Inferior parietal cortex (tissue), 1 donor: ENCODE measurements around the gene AMH.

ENCODE experiments used
- DNase-seq: peaks from one replicate; pipeline ENCODE4 v3.0.0-alpha.2; 2016; ENCODE audit errors: extremely low spot score

Gene AMH

DNA sequence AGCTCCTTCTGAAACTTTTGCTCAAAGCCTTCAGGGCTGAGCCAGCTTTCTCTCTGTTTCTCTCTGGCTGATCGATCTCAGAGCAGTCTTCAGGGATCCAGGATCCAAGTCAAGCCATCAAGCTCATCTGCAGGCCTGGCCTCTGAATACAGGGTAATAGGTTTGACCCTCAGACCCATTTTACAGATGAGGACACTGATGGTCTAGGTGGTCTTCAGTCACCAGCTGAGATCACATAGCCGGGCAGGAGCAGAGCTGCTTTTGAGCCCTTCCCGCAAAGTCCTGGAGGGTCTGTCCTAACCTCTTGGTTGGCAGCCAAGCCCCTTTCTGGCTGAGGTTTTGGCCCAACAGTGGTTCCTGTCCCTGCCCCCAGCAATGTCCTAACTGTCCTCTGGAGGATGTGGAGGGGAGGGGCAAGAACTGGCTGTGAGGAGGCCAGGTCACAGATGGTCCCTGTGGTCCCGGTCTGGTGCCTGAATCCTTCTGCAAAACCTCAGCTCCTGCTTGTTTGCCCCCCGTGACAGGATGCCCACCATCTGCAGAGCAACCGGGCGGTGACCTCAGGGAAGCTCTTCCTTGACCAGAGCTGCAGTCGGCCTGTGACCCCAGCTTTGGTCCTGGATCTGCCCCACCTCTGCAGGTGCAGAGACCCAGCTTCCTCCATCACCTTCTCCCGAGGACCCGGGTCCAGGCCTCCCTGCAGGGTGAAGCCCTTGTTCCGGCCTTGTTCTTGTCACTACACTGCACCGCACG lies 38.6 kb downstream of the AMH start:
- DNase-seq, result no peak

DNA sequence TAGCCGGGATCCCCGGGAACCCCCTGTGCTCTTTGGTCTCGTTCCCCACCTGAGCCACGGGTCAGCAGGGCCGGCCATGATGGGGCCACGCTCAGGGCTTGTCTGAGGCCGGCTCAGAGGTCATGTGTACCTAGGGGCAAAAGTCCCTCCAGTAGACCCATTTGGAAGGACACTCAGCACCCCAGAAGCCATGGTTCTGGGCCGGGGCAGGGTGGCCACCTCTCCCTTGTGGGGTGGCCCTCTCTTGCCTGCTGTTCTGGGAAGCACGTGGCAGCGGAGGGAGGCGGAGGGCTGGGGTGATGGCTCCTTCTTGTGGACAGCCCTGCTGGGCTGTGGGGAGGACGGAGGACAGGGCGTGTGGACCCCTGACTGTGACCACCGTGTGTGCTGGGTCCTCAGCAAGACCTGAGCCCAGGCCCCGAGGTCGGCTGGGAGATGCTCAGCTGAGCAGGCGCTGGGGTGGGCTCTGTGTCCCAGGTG lies 39.3 kb downstream of the AMH start:
- no peak for DNase-seq

DNA sequence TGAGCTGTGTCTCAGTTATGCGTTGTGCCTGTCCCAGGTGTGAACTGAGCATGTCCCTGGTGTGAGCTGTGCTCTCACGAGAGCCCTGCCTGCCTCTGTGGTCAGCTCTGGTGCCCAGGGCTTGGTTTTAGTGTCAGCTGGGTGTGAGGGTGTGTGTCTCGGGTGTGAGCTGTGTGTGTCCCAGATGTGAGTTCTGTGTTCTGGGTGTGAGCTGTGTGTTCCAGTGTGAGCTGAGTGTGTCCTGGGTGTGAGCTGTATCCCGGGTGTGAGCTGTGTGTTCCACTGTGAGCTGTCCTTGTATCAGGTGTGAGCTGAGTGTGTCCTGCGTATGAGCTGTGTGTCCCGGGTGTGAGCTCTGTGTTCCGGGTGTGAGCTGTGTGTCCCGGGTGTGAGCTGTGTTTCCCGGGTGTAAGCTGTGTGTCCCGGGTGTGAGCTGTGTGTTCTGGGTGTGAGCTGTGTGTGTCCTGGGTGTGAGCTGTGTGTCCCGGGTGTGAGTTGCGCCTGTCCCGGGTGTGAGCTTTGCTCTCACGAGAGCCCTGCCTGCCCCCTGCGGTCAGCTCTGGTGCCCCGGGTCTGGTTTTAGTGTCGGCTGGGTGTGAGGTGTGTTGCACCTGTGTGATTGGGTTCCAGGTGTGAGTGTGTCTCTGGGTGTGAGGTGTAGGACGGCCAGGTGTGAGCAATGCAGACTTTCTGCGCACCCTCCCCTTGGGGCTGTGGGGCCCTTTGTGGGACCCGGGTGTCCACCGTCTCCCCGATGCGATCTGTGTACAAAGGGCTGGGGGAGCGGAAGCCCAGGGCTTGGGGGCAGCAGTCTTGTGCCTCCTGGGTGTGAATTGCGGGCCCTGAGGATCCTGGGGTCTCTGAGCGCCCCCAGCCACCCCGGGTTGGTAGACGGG lies 39.9 kb downstream of the AMH start:
- no peak for DNase-seq

DNA sequence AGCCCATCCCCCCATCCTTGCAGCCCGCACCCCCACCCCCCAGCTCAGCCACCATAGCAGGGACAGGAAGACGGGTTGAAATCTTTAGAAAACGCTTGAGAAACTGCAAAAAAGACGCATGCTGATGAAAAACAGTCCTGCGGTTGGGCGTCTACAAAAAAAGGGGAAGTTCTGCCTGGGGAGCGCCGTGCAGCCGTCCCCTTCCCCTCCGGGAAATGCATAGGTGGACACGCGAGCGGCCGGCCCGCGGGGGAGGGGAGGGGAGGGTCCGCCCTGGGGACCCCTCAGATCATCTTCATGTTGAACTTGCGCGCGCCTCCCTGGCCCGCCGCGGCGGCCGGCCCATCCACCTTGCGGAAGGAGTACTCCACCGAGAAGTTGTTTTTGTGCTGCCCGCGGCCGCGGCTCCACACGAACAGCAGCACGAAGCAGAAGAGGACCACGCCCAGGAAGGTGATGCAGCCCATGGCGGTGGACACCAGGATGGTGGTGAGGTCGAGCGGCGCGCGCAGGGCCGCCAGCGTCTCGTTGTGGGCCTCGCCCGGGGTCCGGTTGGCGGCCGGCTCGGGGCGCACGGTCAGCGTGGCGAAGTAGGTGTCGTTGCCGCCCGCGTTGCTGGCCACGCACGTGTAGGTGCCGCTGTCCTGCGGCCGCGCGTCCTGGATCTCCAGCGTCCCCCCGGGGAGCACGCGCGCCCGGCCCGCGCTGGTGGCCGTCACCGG lies 40.8 kb downstream of the AMH start:
- DNase-seq, result no peak

DNA sequence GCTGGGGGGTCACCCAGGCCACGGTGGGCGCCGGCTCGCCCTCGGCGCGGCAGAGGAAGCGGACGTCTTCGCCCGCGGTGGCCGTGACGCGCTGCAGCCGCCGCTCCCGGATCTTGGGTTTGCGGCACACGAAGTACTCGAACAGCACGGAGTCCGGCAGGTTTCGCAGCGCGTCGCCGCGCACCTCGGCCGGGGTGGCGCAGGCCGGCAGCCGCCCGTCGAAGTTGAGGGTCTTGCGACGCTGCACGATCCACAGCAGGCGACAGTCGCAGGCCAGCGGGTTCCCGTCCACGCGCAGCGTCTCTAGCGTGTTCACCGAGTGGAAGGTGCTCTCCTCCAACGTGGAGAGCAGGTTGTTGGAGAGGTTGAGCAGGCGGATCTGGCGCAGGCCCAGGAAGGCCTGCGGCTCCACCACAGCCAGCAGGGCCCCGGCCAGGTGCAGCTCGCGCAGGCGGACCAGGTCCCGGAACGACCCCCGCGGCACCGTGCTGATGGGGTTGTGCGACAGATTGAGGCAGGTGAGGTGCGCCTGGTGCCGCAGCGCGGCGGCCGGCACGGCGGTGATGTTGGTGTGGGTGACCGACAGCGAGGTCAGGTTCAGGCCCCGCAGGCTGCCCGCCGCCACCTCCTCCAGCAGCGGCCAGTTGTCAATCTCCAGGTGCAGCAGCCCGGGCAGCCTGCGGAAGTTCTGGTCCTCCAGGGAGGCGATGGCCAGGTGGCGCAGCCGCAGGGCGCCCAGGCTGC lies 41.5 kb downstream of the AMH start:
- no peak for DNase-seq

DNA sequence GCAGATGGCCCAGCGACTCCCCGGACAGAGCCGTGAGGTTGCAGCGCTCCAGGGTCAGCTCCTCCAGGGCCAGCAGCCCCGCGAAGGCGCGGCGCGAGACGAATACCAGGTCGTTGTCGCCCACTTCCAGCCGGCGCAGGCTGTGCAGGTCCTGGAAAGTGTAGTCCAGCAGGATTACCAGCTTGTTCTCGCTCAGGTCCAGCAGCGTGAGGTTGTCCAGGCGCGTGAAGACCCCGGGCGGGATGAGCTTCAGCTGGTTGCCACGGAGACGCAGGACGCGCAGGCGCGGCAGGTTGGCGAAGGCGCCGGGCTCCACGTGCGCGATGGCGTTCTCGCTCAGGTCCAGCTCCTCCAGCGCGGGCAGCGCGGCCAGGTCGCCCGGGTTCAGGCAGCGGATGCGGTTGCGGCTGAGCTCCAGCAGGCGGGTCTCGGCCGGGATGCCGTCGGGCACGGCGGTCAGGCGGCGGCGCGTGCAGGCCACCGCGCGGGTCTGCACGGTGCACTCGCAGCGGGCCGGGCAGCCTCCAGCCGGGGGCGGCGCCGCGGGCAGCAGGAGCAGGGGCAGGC lies 42.1 kb downstream of the AMH start:
- DNase-seq, result no peak

DNA sequence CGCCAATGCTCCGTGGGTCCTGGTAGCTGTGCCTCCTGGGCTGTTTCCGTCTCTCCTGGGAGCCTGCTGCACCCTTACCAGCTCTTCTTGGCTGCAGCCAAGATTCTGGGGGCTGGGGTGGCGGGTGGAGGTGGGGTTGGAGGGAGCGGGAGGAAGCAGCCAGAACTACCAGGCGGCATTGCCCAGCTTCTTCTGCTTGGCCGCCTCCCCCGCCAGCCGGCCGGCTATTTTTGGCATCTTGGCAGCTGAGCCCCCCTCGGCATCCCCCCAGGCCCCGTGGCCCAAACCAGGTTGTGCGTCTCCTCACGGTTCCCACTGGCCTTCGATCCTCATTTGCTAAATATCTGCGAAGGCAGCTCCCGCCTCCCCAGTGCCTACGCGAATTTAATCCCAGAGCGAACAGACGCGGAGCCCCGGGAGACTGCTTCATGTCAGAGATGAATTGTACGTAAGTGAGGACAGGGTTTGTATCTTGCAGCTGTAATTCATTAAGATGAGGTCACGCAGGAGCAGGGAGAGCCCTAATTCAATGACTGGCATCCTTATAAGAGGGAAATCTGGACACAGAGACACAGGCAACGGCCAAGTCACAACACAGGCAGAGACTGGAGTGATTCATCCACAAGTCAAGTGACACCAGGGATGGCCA lies 45.7 kb downstream of the AMH start:
- no peak for DNase-seq

DNA sequence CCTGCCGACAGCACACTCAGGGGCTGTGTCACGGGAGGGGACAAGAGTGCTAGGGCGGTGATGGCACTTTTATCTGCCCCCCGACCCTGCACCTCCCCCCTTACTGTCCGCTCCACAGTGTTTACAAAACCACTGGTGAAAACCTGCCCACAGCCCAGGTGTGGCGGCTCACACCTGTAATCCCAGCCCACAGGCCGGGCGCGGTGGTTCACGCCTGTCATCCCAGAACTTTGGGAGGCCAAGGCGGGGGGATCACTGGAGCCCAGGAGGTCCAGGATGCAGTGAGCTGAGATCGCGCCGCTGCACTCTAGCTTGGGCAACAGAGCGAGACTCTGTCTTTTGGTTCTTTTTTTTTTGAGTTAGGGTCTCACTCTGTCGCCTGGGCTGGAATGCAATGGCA lies 47.0 kb downstream of the AMH start:
- DNase-seq, result no peak

DNA sequence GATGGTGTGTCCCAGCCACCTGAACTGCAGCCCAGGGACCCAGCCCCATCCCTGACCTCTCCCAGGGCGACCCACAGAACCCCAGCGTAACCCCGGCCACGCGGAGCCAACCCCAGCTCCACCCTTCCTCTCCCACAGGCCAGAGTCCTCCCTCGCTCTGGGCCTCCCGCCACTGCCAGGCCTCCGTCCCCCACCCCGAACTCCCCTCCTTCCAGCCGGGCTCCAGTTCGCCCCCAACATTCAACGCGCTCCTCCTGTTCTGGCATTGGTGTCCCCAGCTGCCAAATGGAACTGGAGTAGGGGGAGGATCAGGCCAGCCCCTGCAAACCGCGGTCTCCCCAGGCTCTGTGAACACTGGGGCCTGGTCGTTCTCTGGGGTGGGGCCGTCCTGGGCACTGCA lies 51.4 kb downstream of the AMH start:
- DNase-seq, result no peak
